ENCODE measurements around the gene HOXD8. TPM values are rescaled to one million over a fixed set of nuclear protein-coding genes. Genes with fewer than 3 reads are reported as not detected.

HOXD8 gene
- total and polyA plus RNA-seq, 2 donors (not counting 1 experiment from before 2014, with no cell fraction given), result not detected

DNA sequence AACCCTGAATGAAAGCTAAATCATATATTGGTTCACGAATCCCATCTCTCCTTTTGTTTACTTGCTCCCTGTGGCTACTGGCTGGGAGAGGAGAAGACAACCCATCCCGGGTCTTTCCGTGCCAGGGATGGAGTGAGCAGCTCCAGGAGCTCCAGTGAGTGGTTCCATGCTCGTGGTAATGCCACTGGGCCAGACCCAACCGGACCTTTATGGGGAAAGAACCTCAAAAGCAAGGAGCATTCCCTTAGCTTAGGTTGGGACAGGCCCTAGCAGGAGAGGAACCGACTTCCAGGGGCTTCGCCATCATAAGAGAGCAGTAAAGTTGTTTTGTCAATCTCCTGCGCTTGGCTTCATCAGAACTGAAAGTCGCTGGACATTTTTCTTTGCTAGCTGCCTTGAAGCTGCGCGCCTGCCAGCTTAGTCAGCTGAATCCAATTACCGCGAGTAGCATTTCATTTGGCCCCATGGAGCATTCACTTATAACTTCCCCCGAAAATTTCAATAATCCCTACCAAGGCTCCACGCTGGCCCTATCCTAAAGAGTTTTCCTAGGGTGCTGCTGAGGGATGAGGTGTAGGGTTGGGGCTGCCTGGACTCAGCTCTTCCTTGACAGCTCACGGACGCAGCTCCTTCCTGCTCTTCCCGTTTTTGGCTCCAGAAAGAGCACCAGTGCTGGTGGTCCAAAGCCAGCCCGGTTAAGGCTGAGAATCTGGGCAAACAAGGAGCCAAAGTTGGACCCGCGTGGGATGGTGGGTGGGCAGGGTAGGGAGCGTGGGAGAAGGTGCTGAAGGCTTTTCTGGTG lies 32.5 kb downstream of the HOXD8 start:
- Histone ChIP-seq H2AFZ (ENCODE audit: low read length) (no peak overlapping the region), H3K4me3 (replicated peaks in 1 of 4; ENCODE audit: control extremely low read depth in 1 of 4, insufficient read depth in 1 of 4, low read depth in 3 of 4, low read length in 4 of 4) (peak overlapping the region in 1 of 4 experiments; percentile 25), H3K27me3 (ENCODE audit: control insufficient read depth, insufficient read depth, low read length) (peaks cover 80% of the 10 kb centered on the region)

DNA sequence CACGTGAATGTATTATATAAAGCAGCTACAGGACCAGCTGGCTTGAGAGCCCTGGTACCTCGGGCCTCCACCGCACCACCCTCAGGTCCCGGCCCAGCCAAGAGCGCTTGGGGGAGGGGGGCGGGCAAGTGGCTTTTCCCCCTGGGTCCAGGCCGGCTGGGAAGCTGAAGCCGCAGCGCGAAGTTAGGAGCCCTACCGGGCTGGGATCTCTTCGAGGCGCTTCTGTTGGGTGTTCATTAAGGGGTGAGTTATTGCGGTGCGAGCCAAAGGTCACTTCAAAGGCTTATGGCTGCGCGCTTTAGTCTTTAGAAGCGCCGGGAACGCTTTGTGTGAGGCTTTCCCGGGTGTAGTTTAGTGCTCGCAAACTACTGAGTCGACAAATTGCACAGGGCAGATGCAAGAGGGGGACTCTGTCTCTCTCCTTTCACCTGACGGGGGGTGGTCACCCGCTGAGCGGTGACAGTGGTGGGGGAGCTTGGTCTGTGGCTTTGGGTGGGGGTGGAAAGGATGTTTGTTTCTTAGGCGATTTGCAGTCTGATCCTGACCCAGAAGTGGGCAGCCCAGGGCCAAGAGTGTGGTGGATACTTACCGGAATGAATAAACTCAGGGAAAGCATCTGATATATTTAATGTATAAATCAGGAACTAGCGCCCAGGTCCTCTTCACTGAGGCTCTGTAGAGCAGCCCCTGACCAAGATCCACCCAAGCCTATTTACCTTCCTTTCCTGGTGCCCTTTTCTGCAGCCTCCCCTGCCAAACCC lies 33.6 kb downstream of the HOXD8 start:
- Histone ChIP-seq H3K4me3 (replicated peaks in 1 of 4; ENCODE audit: control extremely low read depth in 1 of 4, insufficient read depth in 1 of 4, low read depth in 3 of 4, low read length in 4 of 4) (no peak overlapping the region), H3K9me3 (ENCODE audit: control insufficient read depth, insufficient read depth, low read depth, low read length) (no peaks in the 10 kb centered on the region), H3K27ac (ENCODE audit: insufficient read depth, low read length) (no peak overlapping the region), H3K27me3 (ENCODE audit: control insufficient read depth, insufficient read depth, low read length) (peaks cover 75% of the 10 kb centered on the region), H3K36me3 (ENCODE audit: control insufficient read depth, insufficient read depth, low read length) (no peaks in the 10 kb centered on the region), H3K4me2 (ENCODE audit: extremely low read depth, insufficient read depth, low read length) (no peak overlapping the region), H4K20me1 (ENCODE audit: control insufficient read depth, extremely low read depth, insufficient read depth, low read length) (no peaks in the 10 kb centered on the region), H3K4me1 (ENCODE audit: control insufficient read depth, extremely low read depth, insufficient read depth, low read length) (no peaks in the 10 kb centered on the region), H3K9ac (ENCODE audit: insufficient read depth, low read length) (no peak overlapping the region), H3K79me2 (ENCODE audit: control insufficient read depth, insufficient read depth, low read length) (no peaks in the 10 kb centered on the region), H2AFZ (ENCODE audit: low read length) (no peak overlapping the region)
- no peak for TF ChIP-seq EZH2 (IDR thresholded peaks at IDR 0.05; ENCODE audit: low read length, missing control alignments)
- TF ChIP-seq, protein P1, sequence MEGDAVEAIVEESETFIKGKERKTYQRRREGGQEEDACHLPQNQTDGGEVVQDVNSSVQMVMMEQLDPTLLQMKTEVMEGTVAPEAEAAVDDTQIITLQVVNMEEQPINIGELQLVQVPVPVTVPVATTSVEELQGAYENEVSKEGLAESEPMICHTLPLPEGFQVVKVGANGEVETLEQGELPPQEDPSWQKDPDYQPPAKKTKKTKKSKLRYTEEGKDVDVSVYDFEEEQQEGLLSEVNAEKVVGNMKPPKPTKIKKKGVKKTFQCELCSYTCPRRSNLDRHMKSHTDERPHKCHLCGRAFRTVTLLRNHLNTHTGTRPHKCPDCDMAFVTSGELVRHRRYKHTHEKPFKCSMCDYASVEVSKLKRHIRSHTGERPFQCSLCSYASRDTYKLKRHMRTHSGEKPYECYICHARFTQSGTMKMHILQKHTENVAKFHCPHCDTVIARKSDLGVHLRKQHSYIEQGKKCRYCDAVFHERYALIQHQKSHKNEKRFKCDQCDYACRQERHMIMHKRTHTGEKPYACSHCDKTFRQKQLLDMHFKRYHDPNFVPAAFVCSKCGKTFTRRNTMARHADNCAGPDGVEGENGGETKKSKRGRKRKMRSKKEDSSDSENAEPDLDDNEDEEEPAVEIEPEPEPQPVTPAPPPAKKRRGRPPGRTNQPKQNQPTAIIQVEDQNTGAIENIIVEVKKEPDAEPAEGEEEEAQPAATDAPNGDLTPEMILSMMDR (conservative IDR thresholded peaks at IDR 0.05 in 1 of 2, IDR thresholded peaks at IDR 0.05 in 1 of 2; ENCODE audit: low read depth in 1 of 2, low read length in 2 of 2), result no peak
- DNase-seq (ENCODE audit: low read depth in 2 of 2), result peak in 1 of 2 donors; percentile 70

More for the DNA sequence above, 32.5 kb downstream of the HOXD8 start:
- no peaks in the 10 kb centered on the region for H3K36me3 ChIP-seq (ENCODE audit: control insufficient read depth, insufficient read depth, low read length)
- no peak overlapping the region for H3K9ac ChIP-seq (ENCODE audit: insufficient read depth, low read length)
- peak in 1 of 2 donors; percentile 90 for DNase-seq (ENCODE audit: low read depth in 2 of 2)
- no peak overlapping the region for H3K4me2 ChIP-seq (ENCODE audit: extremely low read depth, insufficient read depth, low read length)
- H3K4me1 ChIP-seq (ENCODE audit: control insufficient read depth, extremely low read depth, insufficient read depth, low read length), result no peaks in the 10 kb centered on the region
- H3K79me2 ChIP-seq (ENCODE audit: control insufficient read depth, insufficient read depth, low read length), result no peaks in the 10 kb centered on the region
- TF ChIP-seq, protein P1 (conservative IDR thresholded peaks at IDR 0.05 in 1 of 2, IDR thresholded peaks at IDR 0.05 in 1 of 2; ENCODE audit: low read depth in 1 of 2, low read length in 2 of 2), result no peak
- no peak for TF ChIP-seq EZH2 (IDR thresholded peaks at IDR 0.05; ENCODE audit: low read length, missing control alignments)
- H3K27ac ChIP-seq (ENCODE audit: insufficient read depth, low read length), result no peak overlapping the region
- H4K20me1 ChIP-seq (ENCODE audit: control insufficient read depth, extremely low read depth, insufficient read depth, low read length), result no peaks in the 10 kb centered on the region
- H3K9me3 ChIP-seq (ENCODE audit: control insufficient read depth, insufficient read depth, low read depth, low read length), result no peaks in the 10 kb centered on the region

DNA sequence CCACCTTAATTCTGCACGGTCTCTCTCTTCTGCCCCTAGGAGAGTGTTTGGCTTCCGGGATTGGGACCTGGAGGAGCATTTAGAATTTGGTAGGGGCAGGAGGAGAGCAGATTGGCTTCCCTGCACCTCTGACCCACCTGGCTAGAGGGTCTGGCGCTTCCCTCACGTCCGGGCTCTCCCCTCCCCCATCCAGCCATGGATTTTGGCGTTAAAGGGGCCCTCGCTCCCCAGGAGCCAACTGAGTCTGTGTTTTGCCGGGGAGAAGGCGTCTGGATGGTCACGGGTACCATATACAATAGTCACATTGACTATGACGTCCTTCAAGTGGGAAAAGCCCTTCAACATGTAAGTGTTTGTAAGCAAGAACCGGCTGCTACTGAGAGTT lies 34.2 kb downstream of the HOXD8 start:
- Histone ChIP-seq H3K4me3 (replicated peaks in 1 of 4; ENCODE audit: control extremely low read depth in 1 of 4, insufficient read depth in 1 of 4, low read depth in 3 of 4, low read length in 4 of 4) (no peak overlapping the region), H3K9ac (ENCODE audit: insufficient read depth, low read length) (no peak overlapping the region), H4K20me1 (ENCODE audit: control insufficient read depth, extremely low read depth, insufficient read depth, low read length) (no peaks in the 10 kb centered on the region), H3K9me3 (ENCODE audit: control insufficient read depth, insufficient read depth, low read depth, low read length) (no peaks in the 10 kb centered on the region), H3K4me1 (ENCODE audit: control insufficient read depth, extremely low read depth, insufficient read depth, low read length) (no peaks in the 10 kb centered on the region), H3K27me3 (ENCODE audit: control insufficient read depth, insufficient read depth, low read length) (peaks cover 70% of the 10 kb centered on the region), H3K79me2 (ENCODE audit: control insufficient read depth, insufficient read depth, low read length) (no peaks in the 10 kb centered on the region), H3K27ac (ENCODE audit: insufficient read depth, low read length) (no peak overlapping the region), H3K4me2 (ENCODE audit: extremely low read depth, insufficient read depth, low read length) (no peak overlapping the region), H2AFZ (ENCODE audit: low read length) (no peak overlapping the region), H3K36me3 (ENCODE audit: control insufficient read depth, insufficient read depth, low read length) (no peaks in the 10 kb centered on the region)
- TF ChIP-seq, protein P1 (conservative IDR thresholded peaks at IDR 0.05 in 1 of 2, IDR thresholded peaks at IDR 0.05 in 1 of 2; ENCODE audit: low read depth in 1 of 2, low read length in 2 of 2), result no peak
- no peak for TF ChIP-seq EZH2 (IDR thresholded peaks at IDR 0.05; ENCODE audit: low read length, missing control alignments)
- DNase-seq (ENCODE audit: low read depth in 2 of 2), result no peak
